Kidney (tissue), 14 donors: ENCODE results near the gene FGFR1OP2. TPM values are rescaled to one million over a fixed set of nuclear protein-coding genes. Genes with fewer than 3 reads are reported as not detected.

ENCODE experiments used
- DNase-seq, 5 donors: peaks; one replicate each; pipeline ENCODE4 v3.0.0-alpha.2; 2013 to 2020
- FAIRE-seq: peaks from 2 replicates; lab custom pipeline; 2012; peaks lifted over from hg19 to GRCh38; lab: Jason Lieb, UNC
- H3K27ac ChIP-seq, 2 donors: one replicate each; pipeline ENCODE4 v1.7.0; 2013; ENCODE audit warnings: low read depth in 2 of 2, low read length in 2 of 2, inconsistent platforms in 1 of 2
- H3K27me3 ChIP-seq: one replicate; pipeline ENCODE4 v1.7.1; 2013; ENCODE audit warnings: low read length, inconsistent platforms; ENCODE audit not compliant: control insufficient read depth, insufficient read depth
- H3K36me3 ChIP-seq, 3 donors: one replicate each; pipeline versions ENCODE4 v1.7.0 to v1.7.1; 2013; ENCODE audit warnings: low read length in 3 of 3, control low read depth in 1 of 3, inconsistent platforms in 1 of 3; ENCODE audit not compliant: insufficient read depth in 3 of 3, control insufficient read depth in 2 of 3
- H3K4me1 ChIP-seq, 3 donors: one replicate each; pipeline versions ENCODE4 v1.7.0 to v1.7.1; 2013; ENCODE audit warnings: low read length in 3 of 3, inconsistent platforms in 1 of 3, low read depth in 1 of 3; ENCODE audit not compliant: control insufficient read depth in 2 of 3, insufficient read depth in 2 of 3
- H3K4me3 ChIP-seq, 3 donors: one replicate each; pipeline versions ENCODE4 v1.7.0 to v1.8.1; 2013; ENCODE audit warnings: low read length in 3 of 3, control low read depth in 1 of 3, inconsistent platforms in 1 of 3
- H3K9ac ChIP-seq, 3 donors: one replicate each; pipeline versions ENCODE4 v1.7.0 to v1.7.1; 2013; ENCODE audit warnings: low read length in 3 of 3, control low read depth in 1 of 3, inconsistent platforms in 1 of 3
- H3K9me3 ChIP-seq, 3 donors: one replicate each; pipeline versions ENCODE4 v1.7.0 to v1.7.1; 2013; ENCODE audit warnings: low read length in 3 of 3, control low read depth in 1 of 3, inconsistent platforms in 1 of 3; ENCODE audit not compliant: control insufficient read depth in 2 of 3, insufficient read depth in 1 of 3
- intact Hi-C: fragments of 100-400 bp; cut with DNase I; formaldehyde crosslinking; loops from one replicate; pipeline ENCODE4 v1.11.1; 2022
- polyA plus RNA-seq: library from polyadenylated mRNA; stranded (reverse); fragments of 350-450 nt; fragmentation: Illumina TruSeq; extraction: RNeasy Lipid Tissue Mini Kit (QIAGEN cat#74804); gene quantifications from one replicate; pipeline ENCODE4 v1.2.3, GENCODE V29; 2014; ENCODE audit warnings: low read depth, low replicate concordance; ENCODE audit not compliant: insufficient read depth
- total RNA-seq: library from RNA; stranded (reverse); fragmentation: NEBNext Ultra II Directional; extraction: Animal tissue kit (Norgen Biotek cat#: 25700); gene quantifications from one replicate; pipeline ENCODE4 v1.2.1, GENCODE V29; 2021
- TF ChIP-seq, protein P1 (sequence below): IDR thresholded peaks from 3 replicates; pipeline ENCODE4 v1.5.1; 2012; ENCODE audit warnings: mild to moderate bottlenecking, moderate library complexity, borderline replicate concordance; ENCODE audit not compliant: insufficient read depth; ENCODE audit errors: extremely low read depth
- donor health status: control.
- donor health status: control.
- donor health status: control.
- donor health status: control.
- donor health status: control.
- donor health status: DM: yes; HTN: yes; CAD: no.
- donor health status: Normal renal cell carcinoma (clear cell type).

Gene FGFR1OP2
- total and polyA plus RNA-seq, 2 donors from 2014 or later, result 28.6 to 47.1 TPM

DNA sequence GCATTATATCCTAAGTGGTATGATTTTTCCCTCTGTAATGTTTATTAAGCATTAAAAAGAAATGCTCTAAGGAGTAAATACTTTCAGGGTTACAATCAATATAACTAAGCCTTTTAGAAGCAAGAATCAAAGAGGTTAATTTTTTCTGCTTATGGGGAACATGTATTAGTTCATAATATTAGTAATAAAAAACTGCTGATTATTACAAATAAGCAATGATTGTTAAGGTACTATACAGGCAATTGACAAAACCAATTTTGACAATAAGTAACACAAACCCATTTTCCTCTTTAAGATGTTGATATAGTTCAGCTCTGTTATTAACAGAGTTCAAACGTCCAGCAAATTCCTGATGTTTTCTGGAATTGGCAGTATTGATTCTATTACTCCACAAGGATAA, 32.2 kb upstream of the FGFR1OP2 start:
- H3K9me3 ChIP-seq, result no peaks in the 10 kb centered on the region
- H3K9ac ChIP-seq, result no peak overlapping the region
- H3K36me3 ChIP-seq, result peaks cover 3% of the 10 kb centered on the region in 3 donors
- DNase-seq (no peak), FAIRE-seq (no peak)
- no peak overlapping the region for H3K27ac ChIP-seq
- no peak overlapping the region for H3K4me3 ChIP-seq
- no peaks in the 10 kb centered on the region for H3K4me1 ChIP-seq
- H3K27me3 ChIP-seq, result no peaks in the 10 kb centered on the region
- intact Hi-C loops, result no loop called here
- TF ChIP-seq, protein P1, sequence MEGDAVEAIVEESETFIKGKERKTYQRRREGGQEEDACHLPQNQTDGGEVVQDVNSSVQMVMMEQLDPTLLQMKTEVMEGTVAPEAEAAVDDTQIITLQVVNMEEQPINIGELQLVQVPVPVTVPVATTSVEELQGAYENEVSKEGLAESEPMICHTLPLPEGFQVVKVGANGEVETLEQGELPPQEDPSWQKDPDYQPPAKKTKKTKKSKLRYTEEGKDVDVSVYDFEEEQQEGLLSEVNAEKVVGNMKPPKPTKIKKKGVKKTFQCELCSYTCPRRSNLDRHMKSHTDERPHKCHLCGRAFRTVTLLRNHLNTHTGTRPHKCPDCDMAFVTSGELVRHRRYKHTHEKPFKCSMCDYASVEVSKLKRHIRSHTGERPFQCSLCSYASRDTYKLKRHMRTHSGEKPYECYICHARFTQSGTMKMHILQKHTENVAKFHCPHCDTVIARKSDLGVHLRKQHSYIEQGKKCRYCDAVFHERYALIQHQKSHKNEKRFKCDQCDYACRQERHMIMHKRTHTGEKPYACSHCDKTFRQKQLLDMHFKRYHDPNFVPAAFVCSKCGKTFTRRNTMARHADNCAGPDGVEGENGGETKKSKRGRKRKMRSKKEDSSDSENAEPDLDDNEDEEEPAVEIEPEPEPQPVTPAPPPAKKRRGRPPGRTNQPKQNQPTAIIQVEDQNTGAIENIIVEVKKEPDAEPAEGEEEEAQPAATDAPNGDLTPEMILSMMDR, result no peak

DNA sequence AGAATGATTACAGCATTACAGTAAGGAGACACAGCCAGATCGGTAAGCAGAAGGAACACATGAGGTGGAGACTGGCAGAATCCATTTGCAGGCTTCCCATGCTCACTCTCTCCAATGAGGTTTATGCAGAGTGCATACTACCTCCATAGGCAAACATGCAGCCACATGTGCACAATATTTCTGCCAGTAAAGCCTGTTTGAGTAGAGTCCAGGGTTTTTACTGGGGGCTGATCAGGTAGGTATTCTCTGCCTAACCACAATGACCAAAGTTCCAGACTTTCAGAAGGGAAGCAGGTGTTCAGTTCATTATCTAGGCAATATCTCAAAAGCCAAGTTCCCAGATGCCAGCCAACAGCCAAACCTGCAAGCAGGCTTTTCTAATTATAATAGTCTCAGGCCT, 31.6 kb upstream of the FGFR1OP2 start:
- Histone ChIP-seq H3K9ac (no peak overlapping the region), H3K36me3 (peaks cover 3% of the 10 kb centered on the region in 3 donors), H3K9me3 (no peaks in the 10 kb centered on the region), H3K27ac (no peak overlapping the region), H3K27me3 (no peaks in the 10 kb centered on the region), H3K4me3 (no peak overlapping the region), H3K4me1 (no peaks in the 10 kb centered on the region)
- intact Hi-C loops, result no loop called here
- no peak for FAIRE-seq
- no peak for DNase-seq
- TF ChIP-seq, protein P1, result no peak

DNA sequence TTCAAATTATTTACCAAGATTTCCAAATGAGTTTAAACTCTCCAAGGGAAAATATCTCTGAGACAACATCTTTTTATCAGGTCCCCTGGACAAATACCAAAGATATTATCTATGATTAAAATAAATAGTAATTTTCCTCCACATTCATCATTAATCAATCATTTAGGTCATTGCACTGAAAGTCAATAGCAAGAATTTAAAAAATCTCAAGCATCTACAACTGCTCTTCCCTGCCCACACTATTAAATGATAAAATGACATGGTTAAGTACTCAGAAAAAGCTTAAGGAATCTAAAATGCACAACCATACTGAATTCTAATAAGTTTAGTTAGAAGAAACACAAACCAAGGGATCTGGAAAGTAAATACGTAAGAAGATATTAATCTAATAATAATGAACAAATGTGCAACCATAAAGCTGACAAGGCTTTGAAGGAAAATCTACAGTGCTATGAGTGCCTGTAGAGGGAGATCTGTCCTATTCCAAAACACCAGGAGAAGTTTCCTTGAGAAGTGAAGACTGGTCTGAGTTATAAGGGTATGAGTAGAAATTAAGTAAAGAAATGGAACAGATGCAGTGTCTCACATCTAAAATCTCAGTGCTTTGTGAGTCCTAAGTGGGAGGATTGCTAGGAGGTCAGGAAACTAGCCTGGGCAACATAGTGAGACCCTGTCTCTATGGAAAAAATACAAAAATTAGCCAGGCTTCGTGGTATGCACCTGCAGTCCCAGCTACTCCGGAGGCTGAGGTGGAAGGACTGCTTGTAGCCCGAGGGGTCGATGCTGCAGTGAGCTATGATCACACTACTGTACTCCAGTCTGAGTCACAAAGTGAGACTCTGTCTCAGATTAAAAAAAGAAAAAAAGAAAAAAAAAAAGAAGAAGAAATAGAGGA, 19.7 kb upstream of the FGFR1OP2 start:
- H3K9ac ChIP-seq, result no peak overlapping the region
- no peaks in the 10 kb centered on the region for H3K27me3 ChIP-seq
- H3K36me3 ChIP-seq, result peaks cover 4 to 5% (median 4%) of the 10 kb centered on the region in 3 donors
- H3K9me3 ChIP-seq, result no peaks in the 10 kb centered on the region
- no peak overlapping the region for H3K27ac ChIP-seq
- peak in 2 of 5 donors; percentile 9 to 48 for DNase-seq
- intact Hi-C loops, result no loop called here
- TF ChIP-seq, protein P1, result peak; percentile 36
- no peaks in the 10 kb centered on the region for H3K4me1 ChIP-seq
- H3K4me3 ChIP-seq, result no peak overlapping the region
- FAIRE-seq, result no peak
